ENCODE measurements around the gene ZCCHC8.
A peak's percentile ranks its signal among the peaks of the same experiment; 100 is the strongest.
"Not testable (repeated sequence)": the region's sequence is repeated elsewhere in the genome, so short reads cannot be mapped to it uniquely, and the experiment has no call there.

Gene ZCCHC8

DNA sequence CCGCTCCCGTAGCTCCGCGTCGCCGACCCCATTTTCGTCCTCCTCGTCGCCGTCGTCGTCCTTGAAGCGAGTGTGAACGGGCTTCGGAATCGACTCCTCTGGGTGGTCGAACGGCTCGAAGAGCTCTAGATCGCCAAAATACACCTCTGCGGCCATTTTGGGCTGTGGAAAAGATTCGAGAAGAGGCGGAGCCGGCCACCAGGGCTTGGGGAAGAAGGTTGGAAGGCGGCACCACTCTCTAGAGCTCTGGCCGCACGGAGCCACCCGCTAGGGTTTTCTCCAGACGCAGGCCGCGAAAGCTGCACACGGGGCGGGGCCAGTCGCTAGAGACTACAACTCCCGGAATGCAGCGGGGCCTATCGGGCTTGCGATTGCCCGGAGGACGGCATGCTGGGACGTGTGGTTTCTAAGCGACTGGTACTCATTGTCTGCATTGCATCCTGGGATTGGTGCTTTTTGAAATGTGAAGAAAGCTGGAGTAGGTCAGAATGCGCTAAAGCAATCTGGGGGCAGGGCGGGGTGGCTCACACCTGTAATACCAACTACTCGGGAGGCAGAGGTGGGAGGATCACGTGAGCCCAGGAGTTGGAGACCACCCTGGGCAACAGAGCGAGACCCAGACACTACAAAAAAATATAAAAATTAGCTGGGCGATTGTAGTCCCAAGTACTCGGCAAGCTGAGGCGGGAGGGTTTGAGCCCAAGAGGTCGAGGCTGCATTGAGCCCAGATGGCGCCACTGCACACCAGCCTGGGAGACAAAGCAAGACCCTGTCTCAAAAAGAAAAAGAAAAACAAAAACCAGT, at the start of gene ZCCHC8:
Gene ZCCHC8, minus strand, starts transcription at position 248 of the 804 bp plus-strand sequence. Its CDS starts 92 bp downstream, at position 156.
- DNase-seq = peak; percentile 97

- DNase-seq = no peak
Observed at GRCh38 chr12:122547330-122547729, 46.6 kb upstream of the ZCCHC8 start.

- no peak for DNase-seq
Observed at GRCh38 chr12:122545855-122546254, 45.1 kb upstream of the ZCCHC8 start.

DNA sequence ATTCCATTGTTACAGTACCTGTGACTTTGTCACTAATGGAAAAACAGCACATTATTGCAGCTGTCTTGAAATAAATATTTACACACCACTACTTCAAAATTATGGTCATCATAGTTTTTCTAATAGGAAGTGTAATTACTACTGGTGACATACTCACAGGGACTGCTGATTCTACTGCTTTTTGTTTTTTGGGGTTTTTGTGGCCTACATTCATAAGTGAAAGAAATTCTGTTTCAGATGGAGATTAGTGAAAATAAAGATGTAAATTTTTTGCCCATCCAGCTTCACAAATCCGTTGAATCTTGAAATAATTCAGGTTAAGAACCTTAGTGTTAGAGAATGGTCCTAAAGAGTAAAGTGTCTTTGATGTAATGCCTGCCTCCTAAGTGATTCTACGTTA, 43.8 kb upstream of the ZCCHC8 start:
- DNase-seq = no peak

DNA sequence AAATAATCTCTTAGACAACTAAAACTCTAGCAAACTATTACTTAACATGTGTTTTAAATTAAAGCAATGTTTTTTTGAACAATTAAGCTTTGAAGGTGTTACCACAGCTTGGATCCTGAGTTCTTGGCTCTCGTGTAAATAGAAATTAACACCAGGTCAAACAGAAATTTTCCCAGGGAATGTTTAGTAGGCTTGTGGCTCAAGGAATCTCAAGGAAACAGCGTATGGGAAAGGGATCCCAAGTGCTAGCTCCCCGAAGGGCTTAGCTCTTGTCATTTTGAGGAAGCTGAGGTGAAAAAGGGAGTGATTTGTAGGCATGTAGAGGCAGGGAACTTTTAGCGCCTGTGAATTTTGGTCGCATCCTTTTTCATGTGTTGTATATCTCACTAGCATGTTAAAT, 37.8 kb upstream of the ZCCHC8 start:
- DNase-seq = no peak

GRCh38 chr12:122537021-122537420, 36.3 kb upstream of the ZCCHC8 start:
- no peak for DNase-seq

- DNase-seq = no peak
Observed at GRCh38 chr12:122533856-122534255, 33.1 kb upstream of the ZCCHC8 start.

- no peak for DNase-seq
Observed at GRCh38 chr12:122528992-122529391, 28.3 kb upstream of the ZCCHC8 start.

- DNase-seq = no peak
Observed at GRCh38 chr12:122528582-122528981, 27.9 kb upstream of the ZCCHC8 start.

DNA sequence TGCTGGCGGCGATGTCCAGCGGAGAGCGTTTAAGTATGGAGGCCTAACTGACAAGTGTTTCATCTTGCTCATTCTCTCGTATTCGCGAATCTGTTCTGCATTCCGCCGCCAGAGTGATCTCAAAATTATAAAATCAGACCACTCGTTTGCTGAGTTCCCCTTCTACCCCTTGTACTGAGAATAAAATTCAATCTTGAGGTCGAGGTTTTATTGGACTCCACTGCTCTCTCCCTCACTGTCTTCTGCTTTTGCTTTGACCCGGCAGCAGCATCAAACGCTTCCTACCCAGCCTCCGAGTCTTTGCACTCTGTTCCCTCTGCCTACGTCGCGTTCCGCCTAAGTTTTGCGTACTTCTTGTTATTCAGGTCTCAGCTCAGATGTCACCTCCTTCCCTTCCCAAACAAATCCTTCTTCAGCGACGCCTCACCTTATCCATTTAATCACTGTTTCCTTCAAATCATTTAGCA, 26.8 kb upstream of the ZCCHC8 start:
- DNase-seq = peak; percentile 12

DNA sequence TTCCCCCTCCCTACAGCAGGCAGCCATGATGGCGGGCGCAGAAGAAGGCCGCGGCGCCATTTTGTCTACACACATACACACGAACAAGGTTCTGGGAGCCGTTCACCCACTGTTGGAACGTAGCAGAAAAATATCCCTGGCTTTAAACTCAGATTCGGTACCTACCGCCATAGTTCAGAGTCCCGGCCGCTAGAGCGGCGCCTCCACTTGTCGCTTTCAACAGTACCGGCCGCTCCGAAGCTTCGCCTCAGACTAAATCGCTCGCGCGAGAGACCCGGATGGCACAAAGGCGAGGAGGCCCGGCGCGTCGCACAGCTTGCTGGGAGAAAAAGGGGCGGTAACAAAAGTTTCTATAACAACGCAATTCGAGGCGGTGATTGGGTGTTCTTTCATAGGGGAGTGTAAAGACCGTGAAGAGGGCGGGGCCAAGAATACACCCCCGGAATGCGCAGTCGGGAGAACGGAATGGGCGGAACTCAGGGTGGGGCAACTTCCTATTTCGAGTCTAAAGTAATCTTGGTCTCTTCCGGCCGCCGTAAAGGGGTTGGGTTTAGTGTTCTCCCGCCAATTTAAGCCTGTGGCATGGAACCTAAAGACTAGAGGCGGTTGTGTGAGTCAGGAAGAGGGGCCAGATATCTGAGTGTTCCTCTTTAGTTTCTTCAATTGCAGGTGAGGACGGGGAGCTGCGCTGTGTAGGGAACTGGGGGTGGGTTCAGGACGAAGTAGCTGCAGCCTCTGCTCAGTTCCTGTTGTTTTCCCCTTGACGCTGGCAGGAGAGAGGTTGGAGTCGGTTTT, 26.1 kb upstream of the ZCCHC8 start, which contains the start of the genes KNTC1 and RSRC2:
Gene KNTC1, plus strand, starts transcription at position 567 of the 795 bp plus-strand sequence. CDS start 2,815 bp downstream, outside the sequence.
Gene RSRC2, minus strand, starts transcription at position 254 of the 795 bp plus-strand sequence. Its CDS starts 83 bp downstream, at position 171.
- DNase-seq = peak; percentile 98

- no peak for DNase-seq
Observed at GRCh38 chr12:122523846-122524718, 23.4 kb upstream of the ZCCHC8 start.

DNA sequence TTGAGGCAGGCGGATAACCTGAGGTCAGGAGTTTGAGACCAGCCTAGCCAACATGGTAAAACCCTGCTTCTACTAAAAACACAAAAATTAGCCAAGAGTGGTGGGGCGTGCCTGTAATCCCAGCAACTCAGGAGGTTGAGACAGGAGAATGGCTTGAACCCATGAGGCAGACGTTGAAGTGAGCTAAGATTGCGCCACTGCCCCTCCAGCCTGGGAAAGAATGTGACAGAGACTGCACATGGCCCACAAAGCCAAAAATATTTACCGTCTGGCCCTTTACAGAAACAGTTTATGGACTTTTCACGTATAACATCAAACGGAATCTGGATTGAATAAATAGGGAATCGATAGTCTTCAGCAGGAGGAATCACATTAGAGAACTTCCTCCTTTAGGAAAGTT, 22.5 kb upstream of the ZCCHC8 start:
- no peak for DNase-seq

DNA sequence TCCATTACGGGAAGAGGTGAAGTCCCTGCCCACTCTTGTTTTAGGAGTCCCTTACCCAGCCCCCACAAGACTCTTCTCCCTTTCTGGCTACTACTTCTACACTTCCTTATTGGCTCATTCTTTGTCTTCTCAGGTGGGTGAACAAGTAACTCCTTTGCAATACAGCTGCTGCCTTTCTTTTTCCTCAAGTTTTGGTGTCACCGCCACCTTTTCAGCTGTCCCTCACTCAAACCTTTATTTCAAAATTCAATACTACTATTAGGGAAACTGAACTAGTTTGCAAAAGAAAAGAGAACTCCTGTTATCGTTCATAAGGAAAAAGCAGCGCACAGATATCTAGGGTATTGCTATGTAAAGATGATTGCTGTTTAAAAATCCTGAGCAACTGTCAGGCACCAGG, 19.9 kb upstream of the ZCCHC8 start:
- DNase-seq = no peak

DNA sequence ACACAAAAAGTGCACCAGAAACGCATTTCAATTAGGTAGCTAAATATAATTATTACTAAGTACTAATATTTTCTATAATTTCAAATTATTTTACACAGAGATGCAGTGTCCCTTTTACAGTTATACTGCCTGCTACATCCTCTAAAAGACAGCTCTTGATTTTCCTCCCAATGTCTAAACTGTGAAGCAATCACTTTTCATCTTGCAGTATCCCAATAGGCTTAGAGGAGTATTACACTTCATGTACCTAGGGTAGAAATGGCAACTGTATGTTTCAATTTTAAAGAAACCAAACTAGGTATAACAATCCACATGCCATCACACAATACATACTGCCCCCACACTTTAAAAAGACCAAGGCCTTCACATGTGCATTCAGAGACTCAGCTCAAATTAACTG, 18.7 kb upstream of the ZCCHC8 start:
- DNase-seq = no peak

DNA sequence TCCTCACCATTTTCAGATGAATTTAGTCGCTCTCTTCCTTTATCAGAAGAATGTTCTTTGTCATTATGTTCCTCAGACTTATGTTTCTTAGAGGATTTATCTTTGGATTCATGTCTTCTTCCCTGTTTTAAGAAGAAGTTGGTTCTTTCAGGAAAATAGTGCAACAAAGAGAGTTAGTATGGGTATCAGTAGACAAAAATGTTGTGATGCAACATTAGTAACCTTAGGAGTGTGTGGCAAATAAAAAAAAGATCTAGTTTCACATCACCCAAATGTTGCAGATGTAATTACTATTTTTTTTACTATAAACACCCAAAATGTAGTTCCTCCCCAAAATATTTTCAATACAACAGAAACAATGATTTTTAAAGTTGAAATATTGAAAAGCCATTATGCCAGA, 18.2 kb upstream of the ZCCHC8 start:
- no peak for DNase-seq

DNA sequence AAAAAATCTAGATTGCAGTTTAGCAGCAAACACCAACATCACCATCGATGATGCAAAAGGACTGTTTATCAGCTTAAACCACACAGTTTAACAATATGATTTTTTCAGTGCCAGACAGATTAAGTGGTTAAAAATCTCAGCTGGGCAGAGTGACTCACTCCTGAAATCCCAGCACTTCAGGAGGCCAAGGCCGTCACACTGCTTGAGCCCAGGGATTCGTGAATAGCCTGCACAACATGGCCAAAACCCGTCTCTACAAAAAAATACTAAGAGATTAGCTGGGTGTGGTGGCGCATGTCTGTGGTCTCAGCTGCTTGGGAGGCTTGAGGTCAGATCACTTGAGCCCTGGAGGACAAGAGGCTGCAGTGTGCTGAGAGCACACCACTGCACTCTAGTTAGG, 17.1 kb upstream of the ZCCHC8 start:
- no peak for DNase-seq

DNA sequence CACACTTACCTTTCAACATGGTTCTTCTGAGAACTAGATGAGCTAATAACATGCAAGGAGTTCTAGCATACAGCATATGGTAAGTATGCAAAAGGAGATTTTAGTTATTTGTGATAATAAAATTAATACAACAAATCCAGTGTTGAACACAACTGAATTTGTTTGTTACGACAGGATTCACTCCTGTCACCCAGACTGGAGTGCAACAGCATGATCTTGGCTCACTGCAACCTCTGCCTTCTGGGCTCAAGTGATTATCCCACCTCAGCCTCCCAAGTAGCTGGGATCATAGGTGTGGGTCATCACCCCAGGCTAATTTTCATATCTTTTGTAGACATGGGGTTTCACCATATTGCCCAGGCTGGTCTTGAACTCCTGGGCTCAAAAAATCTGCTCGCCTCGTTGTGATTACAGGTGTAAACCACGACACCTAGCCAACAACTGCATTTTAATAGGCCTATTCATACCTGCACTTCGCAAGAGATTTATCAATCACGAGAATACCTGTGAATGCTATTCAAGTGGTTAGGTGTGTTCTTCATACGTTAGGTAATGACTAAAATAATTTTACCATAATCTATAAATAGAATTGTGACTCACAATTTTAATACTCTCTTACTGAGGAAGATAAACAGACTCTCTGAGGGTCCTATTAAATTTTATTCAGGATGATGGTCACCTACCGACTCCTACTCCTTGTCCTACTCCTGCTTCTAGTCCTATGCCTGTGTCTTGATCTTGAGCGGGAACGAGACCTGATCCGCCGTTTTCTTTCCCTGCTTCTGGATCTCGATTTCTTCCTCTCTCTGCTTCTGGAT, 16.0 kb upstream of the ZCCHC8 start:
- DNase-seq = no peak

DNA sequence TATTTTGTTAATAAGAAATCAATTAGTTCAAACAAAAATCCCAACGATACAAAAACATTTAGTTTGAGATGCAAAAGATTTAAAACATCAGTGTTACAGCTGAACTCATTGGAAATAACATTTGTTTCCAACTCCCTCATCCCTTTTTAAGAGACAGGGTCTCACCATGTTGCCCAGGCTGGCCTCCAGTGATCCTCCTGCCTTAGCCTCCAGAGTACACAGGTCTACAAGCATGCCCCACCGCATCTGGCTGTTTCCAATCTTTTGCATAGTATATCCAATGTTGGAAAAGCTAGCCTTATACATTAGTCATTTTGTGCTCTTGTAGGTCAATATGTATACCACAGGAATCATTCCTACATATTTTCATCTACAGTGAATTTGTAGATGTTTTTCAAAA, 14.5 kb upstream of the ZCCHC8 start:
- DNase-seq = no peak

- no peak for DNase-seq
Observed at GRCh38 chr12:122513660-122514059, 12.9 kb upstream of the ZCCHC8 start.

DNA sequence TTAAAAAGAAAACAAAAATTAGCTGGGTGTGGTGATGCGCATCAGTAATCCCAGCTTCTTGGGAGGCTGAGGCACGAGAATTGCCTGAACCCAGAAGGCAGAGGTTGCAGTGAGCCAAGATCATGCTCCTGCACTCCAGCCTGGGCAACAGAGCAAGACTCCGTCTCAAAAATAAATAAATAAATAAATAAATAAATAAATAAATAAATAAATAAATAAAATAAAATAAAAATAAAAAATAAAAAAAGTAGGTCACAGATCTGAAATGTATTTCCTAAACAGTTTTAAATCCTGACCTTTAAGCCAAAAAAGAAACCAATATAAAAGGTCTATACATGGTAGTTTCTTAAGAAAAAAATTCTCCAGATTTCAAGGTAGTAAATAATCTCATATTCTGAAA, 12.3 kb upstream of the ZCCHC8 start:
- DNase-seq = not testable (repeated sequence)

DNA sequence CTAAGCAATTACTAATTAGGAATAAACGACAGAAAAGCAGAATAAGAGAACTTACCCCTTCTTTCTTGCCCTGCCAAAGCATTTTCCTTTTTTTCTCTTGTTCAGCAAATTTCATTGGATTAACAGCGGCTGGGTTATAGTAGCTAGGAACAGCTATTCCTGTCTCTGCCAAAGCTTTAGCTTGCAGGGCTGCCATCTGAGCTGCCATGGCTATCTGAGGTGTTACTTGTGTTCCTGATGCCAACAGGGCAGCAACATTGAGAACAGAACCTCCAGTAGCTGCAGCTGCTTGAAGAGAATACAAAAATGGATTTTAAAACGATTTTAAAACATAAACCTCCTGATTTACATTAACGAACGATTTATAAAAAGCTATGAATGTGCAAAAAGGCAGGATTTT, 7.4 kb upstream of the ZCCHC8 start:
- no peak for DNase-seq

Data from stimulated activated naive CD4-positive, alpha-beta T cell treated with Interleukin-2 at 50 U/mL for 16 hours (primary cell).